IPS-18c (cell line): ENCODE results near the gene MEIOSIN.
"Not testable (repeated sequence)": the region's sequence is repeated elsewhere in the genome, so short reads cannot be mapped to it uniquely, and the experiment has no call there.

Experiments used
- H3K4me3 ChIP-seq: 2 replicates; pipeline ENCODE4 v1.7.0; 2013; ENCODE audit warnings: low read depth, mild to moderate bottlenecking, low read length, moderate library complexity; ENCODE audit not compliant: insufficient read depth
- H3K9me3 ChIP-seq: one replicate; pipeline ENCODE4 v1.6.1; 2013; ENCODE audit warnings: mild to moderate bottlenecking, low read length, moderate library complexity; ENCODE audit not compliant: control insufficient read depth, insufficient read depth

Gene MEIOSIN

DNA sequence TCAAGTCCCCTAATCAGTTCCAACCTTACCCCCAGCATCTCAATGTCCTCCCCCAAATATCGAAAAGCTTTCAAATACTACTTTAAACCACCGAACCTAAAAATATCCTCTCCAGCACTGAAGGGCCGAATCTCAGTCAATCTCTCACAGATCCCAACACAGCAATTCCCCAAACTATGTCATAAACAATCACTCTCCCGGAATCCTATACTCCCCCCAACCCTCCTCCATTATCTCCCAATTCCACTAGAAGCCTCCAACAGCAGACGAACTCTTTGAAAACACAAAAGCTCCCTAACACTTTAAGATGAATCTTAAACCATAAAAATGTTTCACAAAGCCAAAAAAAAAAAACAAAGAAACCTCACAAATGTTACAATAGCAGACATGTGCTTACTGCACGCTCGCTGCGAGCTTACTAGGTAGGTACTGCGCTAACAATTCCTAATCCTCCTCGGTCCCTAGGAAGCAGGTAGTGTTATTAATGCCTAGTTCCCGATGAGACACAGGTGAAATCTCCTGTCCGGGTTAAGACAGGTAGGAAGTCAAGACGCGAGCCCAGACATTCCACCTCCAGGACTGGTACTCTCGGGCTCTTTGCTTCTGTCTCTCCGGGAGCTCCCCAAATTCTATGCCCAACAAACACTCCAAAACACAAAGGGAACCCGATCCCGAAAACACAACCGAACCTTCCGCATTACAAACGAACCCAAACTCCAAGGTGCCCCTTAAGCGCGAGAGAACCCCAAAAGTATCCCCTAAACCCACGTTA lies 16.7 kb upstream of the MEIOSIN start:
- Histone ChIP-seq H3K4me3 (peak overlapping the region; percentile 77), H3K9me3 (no peaks in the 10 kb centered on the region)

DNA sequence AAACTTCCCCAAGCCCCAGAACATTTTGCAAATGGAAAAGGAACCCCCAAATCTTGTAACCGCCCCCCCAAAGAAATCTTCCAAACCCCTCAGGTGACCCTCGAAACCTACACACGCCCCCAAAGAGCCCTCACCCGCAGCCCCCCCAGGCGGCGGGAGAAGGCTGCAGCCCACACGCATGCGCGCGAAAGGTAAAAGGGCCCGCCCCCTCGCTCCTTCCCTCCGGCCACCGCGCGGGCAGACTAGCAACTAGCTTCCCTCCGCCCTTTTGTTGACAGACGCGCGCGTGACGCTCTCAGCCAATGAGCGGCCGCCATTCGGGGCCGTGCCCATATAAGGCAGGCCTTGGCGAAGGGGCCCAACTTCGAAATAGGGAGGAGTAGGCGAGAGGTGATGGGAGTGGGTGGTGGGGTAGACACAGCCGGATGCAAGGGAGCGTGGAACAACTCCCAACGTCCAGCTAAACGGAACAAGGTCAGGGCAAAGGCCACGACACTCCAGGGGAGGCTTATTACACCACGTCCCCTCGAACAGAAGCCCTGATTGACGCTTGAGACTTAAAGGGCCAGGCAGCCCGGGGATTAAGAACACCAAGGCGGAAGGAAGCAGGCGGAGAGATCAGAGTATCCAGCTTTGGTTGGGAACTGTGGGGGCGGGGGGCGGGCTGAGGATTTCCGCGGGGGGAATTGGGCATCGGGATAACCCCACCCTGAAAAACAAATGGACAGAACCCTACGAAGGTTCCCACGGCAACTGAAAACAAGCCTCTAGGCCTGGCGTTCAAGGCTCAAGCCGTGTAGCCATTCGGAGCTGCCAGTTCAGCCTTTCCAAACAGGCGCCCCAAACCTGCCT lies 15.9 kb upstream of the MEIOSIN start:
- peak overlapping the region; percentile 77 for H3K4me3 ChIP-seq
- no peaks in the 10 kb centered on the region for H3K9me3 ChIP-seq

DNA sequence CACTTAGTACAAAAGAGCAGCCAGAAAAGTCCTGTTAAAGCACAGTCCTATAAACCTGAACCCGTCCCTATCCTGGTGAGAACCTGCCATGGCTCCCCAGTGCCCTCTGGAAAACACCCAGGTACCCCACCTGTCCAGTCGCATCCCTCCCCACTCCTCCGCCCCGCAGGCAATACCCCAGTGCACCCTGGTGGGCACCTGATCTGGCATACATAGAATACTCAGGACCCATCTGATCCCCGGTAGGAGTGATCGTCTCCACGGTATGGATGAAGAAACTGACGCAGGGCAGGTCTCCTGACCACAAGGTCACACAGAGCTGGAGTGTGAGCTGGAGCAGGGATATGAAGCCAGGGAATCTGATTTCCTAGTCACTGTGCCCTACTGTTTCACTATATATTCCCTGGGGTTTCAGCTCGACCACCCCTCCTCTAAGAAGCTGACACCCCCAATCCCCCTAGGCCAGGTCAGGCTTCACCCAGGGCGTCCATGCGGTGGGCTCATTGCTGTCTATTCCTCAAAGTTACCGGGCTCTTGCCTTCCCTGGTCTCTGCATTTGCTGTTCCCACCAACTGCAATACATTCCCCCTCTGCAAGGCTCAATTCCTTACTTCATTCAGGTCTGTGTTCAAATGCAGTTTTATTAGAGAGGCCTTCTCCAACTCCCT lies 15.1 kb upstream of the MEIOSIN start:
- peak overlapping the region; percentile 52 for H3K4me3 ChIP-seq

DNA sequence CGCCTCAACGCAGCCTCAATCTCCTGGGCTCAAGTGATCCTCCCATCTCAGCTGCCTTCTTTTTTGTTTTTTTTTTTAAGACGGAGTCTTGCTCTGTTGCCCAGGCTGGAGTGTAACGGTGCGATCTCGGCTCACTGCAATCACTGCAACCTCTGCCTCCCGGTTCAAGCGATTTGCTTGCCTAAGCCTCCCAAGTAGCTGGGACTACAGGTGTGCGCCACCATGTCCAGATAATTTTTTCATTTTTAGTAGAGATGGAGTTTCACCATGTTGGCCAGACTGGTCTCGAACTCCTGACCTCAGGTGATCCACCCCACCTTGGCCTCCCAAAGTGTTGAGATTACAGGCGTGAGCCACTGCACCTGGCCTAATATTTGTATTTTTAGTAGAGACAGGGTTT lies 13.2 kb upstream of the MEIOSIN start:
- not testable (repeated sequence) for H3K9me3 ChIP-seq, H3K4me3 ChIP-seq

More for the DNA sequence above, 15.1 kb upstream of the MEIOSIN start:
- H3K9me3 ChIP-seq: no peaks in the 10 kb centered on the region

DNA sequence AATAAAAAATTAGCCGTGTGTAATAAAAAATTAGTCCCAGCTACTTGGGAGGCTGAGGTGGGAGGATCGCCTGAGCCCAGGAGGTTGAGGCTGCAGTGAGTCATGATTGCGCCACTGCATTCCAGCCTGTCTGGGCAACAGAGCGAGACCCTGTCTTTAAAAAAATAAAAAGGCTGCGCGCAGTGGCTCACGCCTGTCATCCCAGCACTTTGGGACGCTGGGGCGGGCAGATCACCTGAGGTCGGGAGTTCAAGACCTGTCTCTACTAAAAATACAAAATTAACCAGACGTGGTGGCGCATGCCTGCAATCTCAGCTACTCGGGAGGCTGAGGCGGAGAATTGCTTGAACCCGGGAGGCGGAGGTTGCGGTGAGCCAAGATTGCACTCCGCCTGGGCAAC lies 4.6 kb upstream of the MEIOSIN start:
- not testable (repeated sequence) for H3K4me3 ChIP-seq, H3K9me3 ChIP-seq

DNA sequence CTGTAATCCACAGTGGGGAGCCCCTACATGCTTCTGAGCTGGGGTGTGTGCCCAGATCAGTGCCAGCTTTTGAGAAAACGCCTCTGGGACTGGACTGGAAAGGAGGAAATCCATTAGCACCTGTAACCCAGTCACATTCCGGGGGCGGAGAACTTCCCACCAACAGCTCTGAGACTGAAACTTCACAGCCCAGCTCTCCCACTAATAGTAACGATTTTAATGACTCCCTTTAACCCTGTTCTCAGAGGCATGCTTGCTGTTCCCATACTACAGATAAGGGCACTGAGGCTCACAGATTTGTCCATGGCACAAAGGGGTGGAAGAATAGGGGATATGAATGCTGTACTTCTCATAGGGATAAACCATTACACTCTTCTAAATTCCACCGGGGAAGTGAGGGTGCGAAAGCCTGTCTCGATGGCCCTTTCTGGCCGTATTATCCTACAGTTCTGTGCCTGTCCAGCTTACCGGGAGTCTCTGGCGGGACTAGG lies 3.4 kb upstream of the MEIOSIN start:
- Histone ChIP-seq H3K4me3 (peak overlapping the region; percentile 85), H3K9me3 (no peaks in the 10 kb centered on the region)

DNA sequence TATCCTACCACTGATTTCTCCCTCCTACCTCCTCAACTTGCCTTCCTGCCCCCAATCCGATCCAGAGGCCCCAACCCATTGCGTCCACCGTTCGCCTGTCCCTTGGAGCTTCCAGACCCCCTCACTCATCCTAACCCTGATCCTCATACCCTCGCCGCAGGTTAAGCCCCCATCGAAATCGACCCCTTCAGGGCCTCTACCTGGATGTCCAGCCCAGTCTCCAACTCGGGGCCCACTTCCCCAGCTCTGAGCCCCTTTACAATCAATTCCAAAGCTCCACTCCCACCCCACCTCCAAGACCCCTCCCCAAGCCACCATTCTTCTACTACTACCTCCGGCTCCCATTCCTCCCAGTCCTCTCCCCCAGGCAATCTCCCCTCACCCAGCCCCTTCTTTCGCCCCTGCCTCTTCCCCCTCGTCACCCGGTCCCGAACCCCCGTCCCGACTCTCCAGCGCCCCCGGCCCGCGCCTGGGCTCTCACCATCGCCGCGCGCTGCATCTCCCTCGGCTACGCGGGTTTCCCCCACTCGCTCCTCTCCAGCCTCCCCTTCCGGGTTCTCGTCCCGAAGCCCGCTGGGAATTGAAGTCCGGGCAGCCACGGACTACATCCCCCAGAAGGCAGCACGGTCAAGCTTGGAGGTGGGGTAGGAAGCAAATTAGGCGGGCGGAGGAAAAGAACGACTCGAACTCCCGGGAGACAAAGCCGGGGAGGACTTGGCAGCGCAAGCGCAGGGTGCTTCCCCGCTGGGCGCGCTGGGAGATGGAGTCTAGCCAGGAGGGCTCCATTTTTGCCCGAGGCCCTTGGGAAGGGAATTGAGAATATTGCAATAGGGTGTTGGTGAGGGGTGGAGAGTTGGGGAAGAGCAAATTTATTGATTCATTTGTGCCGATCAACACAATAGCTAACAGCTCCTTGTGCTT lies 2.6 kb upstream of the MEIOSIN start, which contains the start of gene FBXO46:
Gene FBXO46, minus strand, starts transcription at position 529 of the 921 bp plus-strand sequence. CDS start 17,401 bp downstream, outside the sequence.
- Histone ChIP-seq H3K4me3 (peak within 1 kb of the TSS; percentile 85), H3K9me3 (no peaks in the 10 kb centered on the region)

DNA sequence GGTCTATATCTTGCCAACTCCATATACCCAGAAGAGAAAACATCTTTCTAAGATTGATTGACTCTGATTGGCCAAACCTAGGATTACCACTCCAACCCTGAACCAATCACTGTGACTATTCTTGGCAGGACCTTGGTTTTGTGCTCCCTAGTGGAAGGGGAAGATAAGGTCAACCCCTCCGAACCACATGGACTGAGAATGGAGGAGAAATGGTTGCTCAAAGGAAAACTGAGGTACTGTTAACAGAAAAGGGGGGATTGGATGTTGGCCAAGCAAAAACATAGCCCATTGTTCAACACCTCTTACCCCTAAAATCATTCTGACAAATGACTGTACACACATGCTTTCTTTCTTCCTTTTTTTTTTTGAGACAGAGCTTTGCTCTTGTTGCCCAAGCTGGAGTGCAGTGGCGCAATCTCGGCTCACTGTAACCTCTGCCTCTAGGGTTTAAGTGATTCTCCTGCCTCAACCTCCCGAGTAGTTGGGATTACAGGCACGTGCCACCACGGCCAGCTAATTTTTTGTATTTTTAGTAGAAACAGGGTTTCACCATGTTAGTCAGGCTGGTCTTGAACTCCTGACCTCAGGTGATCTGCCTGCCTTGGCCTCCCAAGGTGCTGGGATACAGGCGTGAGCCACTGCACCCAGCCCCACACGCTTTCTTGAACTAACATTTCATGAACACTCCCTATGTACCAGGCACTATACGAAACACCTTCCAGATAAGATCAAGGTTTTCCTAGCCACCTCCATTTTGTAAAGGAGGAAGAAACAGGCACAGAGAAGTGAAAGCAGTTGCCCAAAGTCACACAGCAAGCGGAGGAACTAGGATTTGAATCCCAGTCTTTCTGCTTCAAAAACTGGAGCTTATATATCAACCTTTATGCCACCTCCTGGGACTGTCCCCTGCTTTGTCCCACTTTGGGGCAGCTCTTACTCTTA lies 6.5 kb downstream of the MEIOSIN start:
- no peak overlapping the region for H3K4me3 ChIP-seq
- no peaks in the 10 kb centered on the region for H3K9me3 ChIP-seq

DNA sequence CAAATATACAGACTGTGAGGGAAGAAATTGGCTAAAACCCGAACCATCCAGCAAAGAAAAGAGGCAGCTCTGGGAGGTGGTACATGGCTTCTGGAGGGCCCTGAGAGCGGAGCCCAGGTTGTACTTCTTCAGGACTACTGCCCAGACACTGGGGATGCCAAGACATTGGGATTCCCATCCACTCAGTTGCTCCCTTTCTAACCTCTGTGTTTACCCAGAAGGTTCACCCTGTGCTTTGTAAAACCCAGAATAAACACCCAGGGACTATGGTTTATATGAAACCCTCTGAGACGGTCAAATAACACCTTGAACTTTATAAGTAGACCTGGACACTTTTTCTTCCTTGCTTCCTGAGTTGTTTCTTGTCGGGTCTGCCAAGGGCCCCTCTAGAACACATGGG lies 9.7 kb downstream of the MEIOSIN start:
- Histone ChIP-seq H3K9me3 (no peaks in the 10 kb centered on the region), H3K4me3 (no peak overlapping the region)

DNA sequence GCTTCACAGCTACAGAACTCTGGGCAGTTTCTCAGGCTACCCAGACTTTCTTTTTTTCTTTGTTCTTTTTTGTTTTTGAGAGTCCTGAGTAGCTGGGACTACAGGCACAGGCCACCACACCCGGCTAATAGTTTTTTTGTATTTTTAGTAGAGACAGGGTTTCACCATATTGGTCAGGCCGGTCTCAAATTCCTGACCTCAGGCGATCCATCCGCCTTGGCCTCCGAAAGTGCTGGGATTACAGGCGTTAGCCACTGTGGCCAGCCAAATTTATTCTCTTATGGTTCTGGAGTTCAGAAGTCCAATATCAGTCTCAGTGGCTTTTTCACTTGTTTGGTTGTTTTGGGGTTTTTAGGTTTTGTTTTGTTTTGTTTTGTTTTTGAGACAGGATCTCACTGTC lies 12.4 kb downstream of the MEIOSIN start:
- H3K4me3 ChIP-seq: no peak overlapping the region
- no peaks in the 10 kb centered on the region for H3K9me3 ChIP-seq

DNA sequence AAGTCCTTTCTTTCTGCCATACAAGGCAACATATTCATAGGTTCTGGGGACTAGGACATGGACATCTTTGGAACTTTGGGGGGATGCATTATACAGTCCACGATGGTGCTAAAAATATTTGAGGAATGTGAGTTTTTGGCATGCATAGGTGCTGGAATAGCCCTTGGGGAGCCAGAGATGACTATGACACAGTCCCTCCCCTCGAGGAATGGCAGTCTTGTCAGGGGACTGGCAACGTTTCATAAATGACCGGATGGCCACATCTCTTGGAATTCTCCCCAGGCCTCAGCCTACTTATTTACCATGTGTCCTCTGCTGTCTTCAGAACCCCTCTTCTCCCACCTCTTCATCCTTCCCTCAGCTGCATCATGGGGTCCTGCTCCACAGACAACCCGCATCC lies 13.6 kb downstream of the MEIOSIN start:
- H3K4me3 ChIP-seq: no peak overlapping the region
- no peaks in the 10 kb centered on the region for H3K9me3 ChIP-seq

DNA sequence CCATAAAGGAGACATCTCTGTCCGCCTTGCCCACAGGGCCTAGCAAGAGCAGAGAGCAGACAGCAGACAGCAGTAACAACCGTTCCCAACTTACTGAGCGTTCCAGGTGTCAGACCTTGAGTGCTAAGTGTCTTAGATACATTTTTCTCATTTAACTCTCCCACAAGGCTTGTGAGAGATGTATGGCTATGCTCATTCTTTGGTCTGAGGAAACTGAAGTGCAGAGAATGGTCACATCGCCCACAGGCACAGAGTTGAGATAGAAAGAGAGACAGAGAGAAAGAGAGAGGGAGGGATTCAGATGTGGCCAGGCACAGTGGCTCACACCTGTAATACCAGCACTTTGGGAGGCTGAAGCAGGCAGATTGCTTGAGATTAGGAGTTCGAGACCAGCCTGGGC lies 14.3 kb downstream of the MEIOSIN start:
- H3K4me3 ChIP-seq: no peak overlapping the region
- H3K9me3 ChIP-seq: no peaks in the 10 kb centered on the region

DNA sequence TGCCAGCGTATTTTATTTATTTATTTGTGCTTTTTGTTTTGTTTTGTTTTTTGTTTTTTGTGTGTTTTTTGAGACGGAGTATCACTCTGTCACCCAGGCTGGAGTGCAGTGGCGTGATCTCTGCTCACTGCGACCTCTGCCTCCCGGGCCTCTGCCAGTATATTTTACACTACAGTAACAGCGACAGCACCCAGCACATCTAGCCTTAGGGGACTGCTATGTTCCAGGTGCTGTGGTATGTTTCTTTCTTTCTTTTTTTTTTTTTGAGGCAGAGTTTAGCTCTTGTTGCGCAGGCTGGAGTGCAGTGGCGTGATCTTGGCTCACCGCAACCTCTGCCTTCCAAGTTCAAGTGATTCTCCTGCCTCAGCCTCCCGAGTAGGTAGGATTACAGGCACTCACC lies 18.2 kb downstream of the MEIOSIN start:
- H3K4me3 ChIP-seq, H3K9me3 ChIP-seq: not testable (repeated sequence)

DNA sequence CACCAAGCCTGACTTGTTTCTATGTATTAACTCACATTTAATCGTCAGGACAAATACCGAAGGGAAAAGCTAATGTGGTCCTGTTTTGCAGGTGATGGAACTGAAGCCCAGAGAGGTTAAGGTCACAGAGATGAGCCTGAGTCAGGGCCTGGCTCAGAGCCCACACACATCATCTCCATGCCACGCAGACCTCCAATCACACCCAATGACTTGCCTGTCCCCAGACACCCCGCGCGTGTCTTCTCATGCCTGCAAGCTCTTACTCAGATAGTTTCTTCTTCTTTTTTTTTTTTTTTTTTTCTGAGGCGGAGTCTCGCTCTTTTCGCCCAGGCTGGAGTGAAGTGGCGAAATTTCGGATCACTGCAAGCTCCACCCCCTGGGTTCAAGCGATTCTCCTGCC lies 19.4 kb downstream of the MEIOSIN start:
- Histone ChIP-seq H3K4me3 (no peak overlapping the region), H3K9me3 (no peaks in the 10 kb centered on the region)

DNA sequence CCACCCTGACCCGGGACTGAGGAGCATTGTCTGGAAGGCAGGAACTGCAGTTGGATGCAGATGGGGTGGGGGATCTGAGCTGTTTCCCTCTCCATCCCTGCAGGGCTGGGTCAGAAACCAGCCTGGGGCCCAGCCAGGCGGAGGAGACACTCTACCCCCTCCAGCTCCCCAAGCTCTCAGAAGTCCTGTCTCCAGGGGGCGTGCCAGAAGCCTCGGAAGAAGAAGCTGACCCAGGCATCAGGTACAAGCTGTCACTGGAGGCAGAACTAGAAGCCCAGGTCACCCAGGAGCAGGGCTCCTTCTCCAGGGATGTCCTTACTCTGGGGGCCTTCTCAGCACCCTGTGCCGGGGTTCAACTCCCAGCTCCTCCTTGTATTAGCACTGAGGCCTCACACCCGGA lies 20.3 kb downstream of the MEIOSIN start:
- H3K4me3 ChIP-seq: no peak overlapping the region
- no peaks in the 10 kb centered on the region for H3K9me3 ChIP-seq

DNA sequence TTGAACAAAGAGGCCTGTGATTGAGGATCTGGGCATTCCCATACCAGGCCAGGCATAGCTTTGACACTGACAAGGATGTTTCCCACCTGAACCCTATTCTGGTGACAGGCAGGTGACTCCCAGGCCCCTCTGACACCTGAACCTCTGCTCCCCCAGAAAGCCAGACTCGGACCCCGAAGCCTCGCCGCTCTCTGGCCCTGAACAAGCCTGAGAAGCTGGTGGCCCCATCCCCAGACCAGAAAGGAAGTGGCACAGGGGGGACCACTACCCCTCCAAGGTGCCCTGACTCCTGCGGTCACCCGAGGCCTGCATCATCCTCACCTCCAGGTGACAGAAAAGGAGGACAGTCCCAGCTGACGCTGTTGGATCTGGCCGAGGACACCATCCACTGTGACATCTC lies 21.1 kb downstream of the MEIOSIN start:
- no peaks in the 10 kb centered on the region for H3K9me3 ChIP-seq
- H3K4me3 ChIP-seq: no peak overlapping the region
